HG03442 (cell line): ENCODE results near the gene ADD2.

Source experiments
- ATAC-seq: cut with Tn5 transposase; IDR thresholded peaks from one replicate; pipeline ENCODE4 v1.9.1; 2021; ENCODE audit warnings: mild to moderate bottlenecking, moderate library complexity; ENCODE audit not compliant: unreplicated experiment

The ADD2 gene

DNA sequence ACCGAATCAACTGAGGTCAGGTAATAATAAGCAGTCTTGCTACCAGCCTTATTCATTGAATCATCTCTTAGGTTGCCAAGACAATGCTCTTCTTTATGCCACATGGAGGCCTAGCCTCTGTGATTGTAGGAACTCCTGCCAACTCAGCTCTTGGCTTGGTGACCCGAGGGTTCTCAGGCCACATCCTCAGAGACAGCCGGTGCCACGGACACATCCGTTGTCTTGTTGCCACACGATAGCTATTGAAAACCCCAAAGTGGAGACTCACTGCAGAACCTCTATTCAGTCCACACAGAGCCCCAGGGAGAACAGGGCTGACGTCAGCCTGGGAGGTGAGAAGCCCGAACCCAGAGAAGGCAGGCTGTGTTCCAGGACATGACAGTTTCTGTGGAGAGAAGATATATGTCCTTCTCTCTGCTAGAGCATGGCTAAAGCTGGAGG is 160.9 kb downstream of the ADD2 start:
- no peak for ATAC-seq
